ENCODE data around the gene CPE.
A peak's percentile ranks its signal among the peaks of the same experiment; 100 is the strongest.

Gene CPE

GRCh38 chr4:165516281-165516833 lies 137.5 kb downstream of the CPE start:
- no peak for DNase-seq

- DNase-seq, result no peak
Measured at GRCh38 chr4:165517216-165517615, 138.4 kb downstream of the CPE start.

- DNase-seq, result no peak
Measured at GRCh38 chr4:165518024-165518616, 139.3 kb downstream of the CPE start.

- DNase-seq, result no peak
Measured at GRCh38 chr4:165518686-165519085, 139.9 kb downstream of the CPE start.

GRCh38 chr4:165519591-165519990 lies 140.8 kb downstream of the CPE start:
- DNase-seq, result no peak

GRCh38 chr4:165520086-165520485 lies 141.3 kb downstream of the CPE start:
- DNase-seq, result no peak

GRCh38 chr4:165522050-165522449 lies 143.2 kb downstream of the CPE start:
- DNase-seq, result no peak

- no peak for DNase-seq
Measured at GRCh38 chr4:165524532-165525190, 145.9 kb downstream of the CPE start.

- no peak for DNase-seq
Measured at GRCh38 chr4:165532976-165533375, 154.2 kb downstream of the CPE start.

- DNase-seq, result peak; percentile 46
Measured at GRCh38 chr4:165537028-165537648, 158.3 kb downstream of the CPE start.

GRCh38 chr4:165539801-165540200 lies 161.0 kb downstream of the CPE start:
- no peak for DNase-seq

- DNase-seq, result no peak
Measured at GRCh38 chr4:165540206-165540830, 161.5 kb downstream of the CPE start.

GRCh38 chr4:165541851-165542459 lies 163.1 kb downstream of the CPE start:
- DNase-seq, result no peak

GRCh38 chr4:165542476-165542875 lies 163.7 kb downstream of the CPE start:
- no peak for DNase-seq
